Fibroblast of skin of back (primary cell): Measurements from ENCODE around the gene RTP1. TPM values are rescaled to one million over a fixed set of nuclear protein-coding genes. Genes with fewer than 3 reads are reported as not detected.
"Not testable (repeated sequence)": the region's sequence is repeated elsewhere in the genome, so short reads cannot be mapped to it uniquely, and the experiment has no call there.

Experiments
- DNase-seq: peaks from one replicate; pipeline ENCODE4 v3.0.0-alpha.2; 2013
- polyA plus RNA-seq, 2 experiments: library from polyadenylated mRNA; unstranded; fragments of 120-200 nt; gene quantifications; one replicate each; pipeline ENCODE4 v1.2.1, GENCODE V29; 2013; ENCODE audit not compliant: insufficient read length in 2 of 2

RTP1 gene, protein sequence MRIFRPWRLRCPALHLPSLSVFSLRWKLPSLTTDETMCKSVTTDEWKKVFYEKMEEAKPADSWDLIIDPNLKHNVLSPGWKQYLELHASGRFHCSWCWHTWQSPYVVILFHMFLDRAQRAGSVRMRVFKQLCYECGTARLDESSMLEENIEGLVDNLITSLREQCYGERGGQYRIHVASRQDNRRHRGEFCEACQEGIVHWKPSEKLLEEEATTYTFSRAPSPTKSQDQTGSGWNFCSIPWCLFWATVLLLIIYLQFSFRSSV
- not detected for polyA plus RNA-seq (2013, experiment 1 of 2; ENCODE audit: insufficient read length)
- polyA plus RNA-seq (2013, experiment 2 of 2; ENCODE audit: insufficient read length), result not detected

DNA sequence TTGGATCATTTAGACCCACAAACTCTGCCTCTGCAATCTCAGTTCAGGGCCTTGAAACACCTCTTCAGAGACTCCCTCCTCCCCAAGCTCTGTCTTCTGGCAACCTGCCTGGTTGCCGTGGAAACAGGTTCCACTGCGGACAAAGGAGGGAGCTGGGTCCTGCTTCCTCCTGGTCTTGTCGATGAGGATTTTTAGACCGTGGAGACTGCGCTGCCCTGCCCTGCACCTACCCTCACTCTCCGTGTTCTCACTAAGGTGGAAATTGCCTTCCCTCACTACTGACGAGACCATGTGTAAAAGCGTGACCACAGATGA is at the start of gene RTP1:
TSS of gene RTP1 (plus strand) at position 152 of the 315 bp plus-strand sequence. CDS start at position 182, 30 bp downstream.
- DNase-seq, result no peak

DNA sequence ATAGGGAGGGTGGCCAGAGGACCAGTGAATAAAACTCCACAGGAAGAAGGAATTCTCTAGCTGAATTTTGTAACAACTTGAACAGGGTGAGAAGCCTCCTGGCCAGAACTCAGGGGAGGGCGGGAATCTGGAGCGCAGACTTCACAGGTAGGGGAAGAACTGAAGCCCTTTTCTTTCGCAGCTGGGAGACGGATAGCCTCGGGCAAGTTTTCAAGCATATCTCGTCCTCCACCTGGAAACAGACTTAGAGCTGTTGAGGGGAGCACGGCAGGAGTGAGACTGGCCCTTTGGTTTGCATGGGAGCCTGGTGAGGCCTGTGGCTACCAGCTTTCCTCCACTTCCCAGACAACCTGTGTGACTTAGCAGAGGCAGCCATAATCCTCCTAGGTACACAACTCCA is 47.1 kb upstream of the RTP1 start:
- DNase-seq, result no peak

DNA sequence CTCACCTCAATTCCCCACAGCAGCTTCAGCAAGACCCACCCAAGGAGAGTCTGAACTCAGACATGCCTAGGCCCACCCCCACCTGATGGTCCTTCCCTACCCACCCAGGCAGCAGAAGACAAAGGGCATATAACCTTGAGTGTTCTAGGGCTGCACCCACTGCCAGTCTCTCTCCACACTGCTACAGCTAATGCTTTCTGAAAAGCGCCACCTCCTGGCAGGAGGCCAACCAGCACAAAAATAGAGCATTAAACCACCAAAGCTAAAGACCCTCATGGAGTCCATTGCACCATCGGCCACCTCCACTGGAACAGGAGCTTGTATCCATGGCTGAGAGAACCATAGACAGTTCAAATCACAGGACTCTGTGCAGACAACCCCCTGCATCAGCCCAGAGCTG is 46.7 kb upstream of the RTP1 start:
- no peak for DNase-seq

DNA sequence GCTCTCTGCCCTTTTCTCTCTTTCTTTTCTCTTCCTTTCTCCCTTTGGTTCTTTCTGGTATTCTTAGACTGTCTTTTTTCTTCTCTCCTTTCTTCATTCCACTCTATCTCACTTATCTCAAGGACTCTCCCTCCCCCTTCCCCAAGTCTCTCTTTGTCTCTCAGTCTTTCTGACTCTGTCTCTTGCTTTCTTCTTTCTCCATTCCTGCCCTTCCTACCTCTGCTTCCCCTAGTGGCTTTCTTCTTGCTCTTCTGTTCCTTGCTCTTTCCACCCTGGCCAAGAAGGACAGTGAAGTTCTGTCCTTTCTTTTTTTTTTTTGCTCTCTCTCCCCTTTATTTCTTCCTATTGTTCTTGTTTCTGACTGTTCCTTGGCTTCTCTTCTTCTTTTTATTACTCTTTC is 35.7 kb upstream of the RTP1 start:
- no peak for DNase-seq

DNA sequence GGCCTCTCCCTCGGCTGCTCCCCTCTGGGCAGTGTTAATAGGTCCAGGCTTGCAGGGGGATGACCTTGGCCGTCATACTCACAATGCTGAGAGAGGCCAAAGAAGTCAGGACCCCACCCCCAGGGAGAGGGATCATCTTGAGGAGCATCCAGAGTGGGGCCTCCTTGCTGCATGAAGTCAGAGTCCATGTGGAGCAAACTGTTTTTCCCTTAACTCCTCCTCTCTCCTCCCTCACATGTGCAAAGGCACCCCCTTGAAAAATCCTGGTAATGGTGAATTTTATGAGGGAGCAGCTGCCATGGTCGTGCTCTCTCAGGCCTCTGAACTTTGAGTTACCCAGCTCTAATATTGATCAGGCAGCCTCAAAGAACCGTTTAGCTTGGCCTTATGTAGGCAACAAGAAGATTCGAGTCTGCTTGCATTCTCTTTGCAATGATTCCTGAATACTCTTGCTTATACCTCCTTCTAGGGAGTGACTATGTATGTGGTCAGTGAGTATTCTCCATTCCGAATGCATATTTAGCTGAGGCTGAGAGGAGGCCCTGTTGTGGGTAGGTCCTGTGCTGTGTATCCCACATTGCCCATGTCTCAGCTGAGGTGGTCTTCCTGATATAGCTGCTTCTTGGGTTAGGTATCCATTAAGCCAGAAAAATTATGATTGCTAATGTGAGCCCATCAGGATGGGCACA is 34.9 kb upstream of the RTP1 start:
- no peak for DNase-seq

DNA sequence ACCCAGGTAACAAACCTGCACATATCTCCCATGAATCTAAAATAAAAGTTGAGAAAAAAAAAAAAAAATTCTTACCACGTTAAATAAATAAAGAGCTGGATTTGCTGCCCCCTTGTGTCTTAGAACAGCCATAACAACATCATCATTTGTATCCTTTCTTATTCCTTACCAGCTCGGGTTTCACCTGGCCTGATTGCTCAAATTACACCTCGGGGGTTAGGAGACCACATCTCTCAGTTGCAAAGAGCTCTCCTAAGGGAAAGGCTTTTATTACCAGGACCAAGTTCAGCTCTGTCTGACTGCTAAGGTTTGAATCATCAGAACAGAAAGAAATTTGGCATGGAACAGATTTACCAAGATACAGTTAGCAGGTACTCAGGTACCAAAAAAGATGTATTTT is 32.1 kb upstream of the RTP1 start:
- DNase-seq, result peak; percentile 57

DNA sequence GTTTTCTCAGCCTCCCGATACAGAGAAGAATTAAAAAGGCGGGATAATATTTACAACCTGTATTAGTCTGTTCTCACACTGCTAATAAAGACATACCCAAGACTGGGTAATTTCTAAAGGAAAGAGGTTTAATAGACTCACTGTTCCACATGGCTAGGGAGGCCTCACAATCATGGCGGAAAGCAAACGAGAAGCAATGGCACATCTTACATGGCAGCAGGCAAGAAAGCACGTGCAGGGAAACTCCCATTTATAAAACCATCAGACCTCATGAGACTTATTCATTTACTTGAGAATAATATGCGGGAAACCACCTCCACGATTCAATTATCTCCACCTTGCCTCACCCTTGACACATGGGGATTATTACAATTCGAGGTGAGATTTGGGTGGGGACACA is 30.5 kb upstream of the RTP1 start:
- no peak for DNase-seq

DNA sequence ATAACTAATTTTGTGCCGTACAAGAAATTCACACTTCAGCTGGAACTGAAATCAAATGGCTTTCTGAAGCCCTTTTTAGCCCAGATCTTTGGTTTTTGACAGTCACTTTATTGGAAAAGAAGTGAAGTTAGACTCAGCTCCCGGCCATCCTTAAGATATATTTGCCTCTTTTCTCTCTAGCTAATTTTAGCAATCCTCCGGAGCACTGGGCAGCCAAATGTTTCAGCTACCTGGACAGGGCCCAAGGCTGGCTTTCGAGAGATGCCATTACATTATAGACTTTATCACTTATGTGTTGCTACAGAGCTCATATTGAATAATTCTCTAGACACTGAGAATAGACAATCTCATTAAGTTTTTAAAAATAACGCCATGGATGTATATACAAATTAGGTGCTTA is 29.5 kb upstream of the RTP1 start:
- no peak for DNase-seq

DNA sequence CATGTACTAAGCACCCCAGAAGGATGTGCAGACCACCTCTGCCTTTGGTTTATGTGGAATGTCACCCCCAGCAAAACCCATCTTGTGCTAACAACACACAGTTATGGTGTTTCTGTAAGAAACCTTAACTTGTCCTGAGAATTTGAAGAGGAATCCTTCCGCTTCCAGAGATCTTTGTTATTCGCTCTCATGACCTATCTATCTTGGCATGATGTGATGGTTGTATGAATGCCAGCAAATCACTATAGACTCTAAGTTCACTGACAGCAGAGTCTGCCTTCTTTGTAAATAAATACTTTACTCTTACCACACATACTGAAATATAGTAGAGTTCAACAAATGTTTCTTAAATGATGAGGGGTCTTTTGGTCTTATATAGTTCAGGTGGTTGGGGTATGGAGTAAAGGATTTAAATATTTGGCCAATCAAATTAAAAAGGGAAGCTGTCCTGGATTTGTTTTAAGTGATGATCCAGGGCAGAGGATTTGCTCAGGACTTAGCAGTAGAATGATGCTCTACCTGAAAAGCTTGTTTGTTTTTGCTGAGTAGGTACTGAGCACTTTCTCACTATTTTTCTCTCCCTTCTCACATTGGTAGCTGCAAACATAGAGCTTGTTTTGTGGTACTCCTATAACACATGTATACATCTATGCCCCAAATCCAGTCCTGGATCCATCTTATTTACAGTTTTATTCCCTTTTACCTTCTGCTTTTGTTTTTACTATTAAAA is 27.9 kb upstream of the RTP1 start:
- DNase-seq, result peak; percentile 57

DNA sequence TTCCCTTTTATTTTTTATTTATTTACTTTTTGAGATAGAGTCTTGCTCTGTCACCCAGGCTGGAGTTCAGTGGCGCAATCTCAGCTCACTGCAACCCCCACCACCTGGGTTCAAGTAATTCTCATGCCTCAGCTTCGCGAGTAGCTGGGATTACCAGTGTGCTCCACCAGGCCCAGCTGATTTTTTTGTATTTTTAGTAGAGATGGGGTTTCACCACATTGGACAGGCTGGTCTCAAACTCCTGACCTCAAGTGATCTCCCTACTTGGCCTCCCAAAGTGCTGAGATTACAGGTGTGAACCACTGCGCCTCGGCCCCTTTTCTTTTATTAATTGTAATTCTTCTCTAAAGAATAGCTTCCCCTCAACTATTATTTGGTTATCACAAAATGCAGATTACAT is 26.4 kb upstream of the RTP1 start:
- DNase-seq, result not testable (repeated sequence)

DNA sequence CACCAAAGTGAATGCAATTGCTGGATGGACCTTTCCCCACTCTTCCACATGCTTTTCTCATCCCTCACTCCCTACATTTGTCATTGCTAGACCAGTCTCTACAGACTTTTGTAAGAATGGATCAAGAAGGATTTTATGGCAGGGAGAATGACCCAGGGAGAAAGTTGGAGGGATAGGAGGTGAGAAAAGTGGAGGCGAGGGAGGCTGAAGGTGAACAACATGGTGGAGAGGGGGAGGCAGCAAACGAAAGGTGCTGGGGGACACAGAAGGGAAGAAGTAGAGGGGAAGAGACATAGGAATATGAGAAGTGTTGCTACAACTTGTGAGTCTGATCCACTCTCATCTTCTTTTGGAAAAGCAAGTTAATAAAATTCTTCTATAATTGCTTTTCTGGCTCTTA is 24.4 kb upstream of the RTP1 start:
- DNase-seq, result no peak

DNA sequence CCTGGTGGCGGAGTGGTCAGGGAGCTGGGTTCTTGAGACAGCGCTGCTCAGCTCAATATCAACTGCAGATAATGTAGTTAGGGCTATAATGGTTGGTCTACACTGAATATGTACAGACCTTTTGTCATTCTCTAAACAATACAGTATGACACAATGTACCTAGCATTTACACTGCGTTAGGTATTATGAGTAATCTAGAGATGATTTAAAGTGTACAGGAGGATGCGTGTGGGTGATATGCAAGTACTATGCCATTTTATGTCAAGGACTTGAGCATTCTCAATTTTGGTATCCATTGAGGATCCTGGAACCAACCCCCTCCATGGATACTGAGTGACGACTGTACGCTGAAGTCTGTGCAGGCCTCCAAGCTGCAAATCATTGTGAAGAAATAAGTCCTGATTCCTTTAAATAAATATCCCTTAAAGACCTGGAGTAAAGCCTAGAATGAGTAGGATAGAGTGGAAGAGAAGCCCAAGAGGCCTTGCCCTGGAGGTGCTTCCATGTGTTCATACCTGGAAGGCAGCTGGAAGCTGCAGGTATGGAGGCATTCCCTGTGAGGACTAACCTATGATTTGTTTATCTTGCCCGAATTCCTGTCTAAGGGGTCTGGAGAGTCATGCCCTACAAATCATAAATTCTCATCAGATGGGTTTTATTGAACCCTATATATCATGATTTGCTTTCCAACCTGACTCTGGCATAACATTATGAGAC is 15.7 kb upstream of the RTP1 start:
- no peak for DNase-seq

DNA sequence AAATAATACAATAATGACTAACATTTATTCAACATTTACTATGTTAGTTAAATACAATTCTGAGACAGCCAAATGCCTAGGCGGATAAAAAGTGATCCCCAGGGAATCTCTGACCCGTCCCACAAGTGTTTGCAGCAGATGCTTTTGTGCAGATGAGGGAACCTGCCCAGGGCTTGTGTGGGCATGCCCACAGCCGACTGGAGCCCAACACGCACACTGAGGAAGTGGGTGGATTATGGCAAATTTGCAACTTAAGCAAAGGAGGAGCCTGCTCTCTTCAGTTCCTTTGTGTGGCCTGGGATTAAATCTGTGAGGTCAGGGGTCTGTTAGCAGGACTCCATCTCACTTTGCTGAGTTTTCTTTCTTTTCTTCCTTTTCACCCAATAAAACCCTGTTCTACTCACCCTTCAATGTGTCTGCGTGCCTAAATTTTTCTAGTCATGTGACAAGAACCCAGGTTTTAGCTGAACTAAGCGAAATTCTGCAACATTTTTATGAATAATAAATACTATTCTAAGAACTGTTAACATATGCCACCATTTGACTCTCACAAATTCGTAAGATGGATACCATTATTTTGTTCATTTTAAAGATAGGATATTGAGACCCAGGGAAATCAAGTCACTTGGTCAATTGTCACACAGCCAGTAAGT is 13.9 kb upstream of the RTP1 start:
- DNase-seq, result peak; percentile 68

DNA sequence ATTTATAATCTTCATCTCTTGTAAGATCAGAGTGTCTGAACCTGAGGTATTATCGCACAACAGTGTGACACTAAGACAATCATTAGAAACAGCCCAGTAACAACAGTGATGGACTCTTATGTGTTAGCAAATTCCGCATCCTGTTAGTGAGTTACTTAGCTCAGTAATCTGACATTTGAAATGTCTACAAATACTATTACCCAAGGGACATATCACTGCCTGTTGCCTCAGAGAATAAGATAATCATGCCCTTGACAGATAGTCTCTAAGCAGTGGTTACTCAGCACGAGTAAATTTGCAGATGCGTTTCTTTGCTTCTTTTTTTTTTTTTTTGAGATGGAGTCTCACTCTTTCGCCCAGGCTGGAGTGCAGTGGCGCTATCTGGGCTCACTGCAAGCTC is 13.4 kb upstream of the RTP1 start:
- peak; percentile 25 for DNase-seq

DNA sequence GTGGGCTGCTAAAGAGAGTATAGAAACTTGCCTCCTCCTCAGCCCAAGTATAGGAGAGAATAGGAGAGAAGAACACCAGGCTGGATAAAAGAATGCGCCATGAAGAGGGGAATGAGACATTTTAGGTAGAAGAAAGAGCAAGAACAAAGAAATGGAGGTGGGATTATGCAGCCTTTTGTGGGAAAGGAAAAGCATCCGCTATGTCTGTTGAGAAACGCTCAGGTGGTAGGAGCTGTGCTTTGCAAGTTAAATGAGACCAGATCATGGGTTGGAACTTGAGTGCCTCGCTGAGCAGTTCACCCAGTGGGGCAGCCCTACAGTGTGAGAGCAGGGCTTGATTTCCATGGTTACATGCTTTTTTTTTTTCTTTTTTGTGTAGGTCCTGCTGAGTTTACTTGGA is 11.5 kb upstream of the RTP1 start:
- no peak for DNase-seq

DNA sequence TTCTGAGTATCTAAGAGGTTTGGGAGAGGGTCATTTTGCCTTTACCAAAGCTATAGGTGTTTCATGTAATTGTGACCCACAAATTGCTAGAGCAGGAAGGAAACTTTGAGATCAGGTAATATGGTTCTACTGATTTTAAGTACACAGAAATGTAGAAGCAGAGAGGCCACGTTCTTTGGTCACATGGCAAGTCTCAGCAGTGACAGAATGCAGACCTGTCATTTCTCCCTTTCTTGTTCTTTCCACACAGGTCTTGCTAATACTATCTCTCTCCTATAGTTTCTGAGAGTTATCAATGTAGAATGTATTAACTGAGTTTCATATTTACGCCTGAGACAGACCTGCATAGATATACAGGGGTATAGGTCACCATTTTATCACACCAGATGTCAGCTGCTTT is 10.9 kb upstream of the RTP1 start:
- no peak for DNase-seq

DNA sequence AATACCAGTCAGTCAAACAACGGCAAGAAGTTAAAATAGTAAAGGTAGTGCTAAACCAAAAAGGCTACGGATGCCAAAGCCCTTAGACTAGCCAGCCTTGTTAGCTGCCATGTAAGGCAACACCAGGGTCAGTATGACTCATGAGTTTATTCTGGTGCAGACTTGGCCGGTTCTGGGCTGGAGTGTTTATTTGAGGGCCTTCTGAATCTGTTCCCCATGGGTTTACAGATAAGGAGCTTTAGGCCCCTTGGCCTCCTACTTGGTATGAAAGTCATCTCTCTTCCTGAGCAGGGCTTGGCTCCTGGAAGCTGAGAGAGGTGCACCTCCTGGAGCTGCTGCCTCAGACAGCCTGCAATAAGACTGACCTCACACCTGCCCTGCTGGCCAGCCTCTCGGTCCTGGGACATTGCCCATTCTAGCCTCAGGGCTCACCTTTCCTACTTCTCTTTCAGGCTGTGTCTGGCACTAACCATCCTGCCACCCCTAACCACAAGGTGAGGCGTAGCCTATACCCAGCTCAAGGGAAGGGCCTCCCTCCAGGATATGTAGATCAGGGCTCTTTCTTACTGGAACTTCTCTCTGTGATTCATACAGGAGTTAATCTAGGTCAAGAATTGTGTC is 10.4 kb upstream of the RTP1 start:
- peak; percentile 90 for DNase-seq

DNA sequence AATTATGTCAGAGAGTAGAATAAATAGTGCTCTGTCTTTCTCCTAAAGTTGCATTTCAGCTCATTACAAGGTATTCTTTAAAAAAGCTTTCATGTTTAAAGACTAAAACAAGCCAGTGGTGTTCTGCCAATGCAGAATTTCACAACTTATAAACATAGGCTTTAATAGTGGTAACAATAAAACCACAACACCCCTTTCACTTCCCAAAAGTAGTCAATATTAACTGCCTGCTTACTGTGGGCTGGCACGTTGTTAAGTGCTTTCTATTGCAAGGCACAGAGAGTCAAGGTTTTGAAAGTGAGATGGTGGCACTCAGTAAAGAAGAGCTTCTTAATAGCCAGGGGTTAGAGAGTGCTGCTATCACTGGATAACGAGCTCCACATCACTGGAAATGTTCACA is 8.4 kb upstream of the RTP1 start:
- no peak for DNase-seq

DNA sequence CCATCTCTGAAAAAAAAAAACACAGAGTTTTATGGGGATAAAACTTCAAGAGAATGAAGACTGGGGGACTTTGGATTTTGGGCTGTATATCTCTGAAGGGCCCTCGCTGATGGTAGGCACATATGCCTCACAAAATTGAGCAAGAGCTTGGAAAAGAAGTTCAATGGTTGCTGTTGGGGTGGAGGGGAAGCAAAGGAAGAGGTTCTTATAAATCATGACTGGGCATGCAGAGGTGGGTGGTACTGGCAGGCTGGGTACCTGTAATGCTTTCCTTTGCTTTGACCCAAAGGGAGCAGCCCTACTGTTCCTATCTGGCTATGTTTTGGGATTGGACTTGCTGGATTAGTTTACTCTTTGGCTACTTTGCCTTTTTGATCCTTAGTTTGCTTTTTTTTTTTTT is 6.0 kb upstream of the RTP1 start:
- DNase-seq, result no peak

DNA sequence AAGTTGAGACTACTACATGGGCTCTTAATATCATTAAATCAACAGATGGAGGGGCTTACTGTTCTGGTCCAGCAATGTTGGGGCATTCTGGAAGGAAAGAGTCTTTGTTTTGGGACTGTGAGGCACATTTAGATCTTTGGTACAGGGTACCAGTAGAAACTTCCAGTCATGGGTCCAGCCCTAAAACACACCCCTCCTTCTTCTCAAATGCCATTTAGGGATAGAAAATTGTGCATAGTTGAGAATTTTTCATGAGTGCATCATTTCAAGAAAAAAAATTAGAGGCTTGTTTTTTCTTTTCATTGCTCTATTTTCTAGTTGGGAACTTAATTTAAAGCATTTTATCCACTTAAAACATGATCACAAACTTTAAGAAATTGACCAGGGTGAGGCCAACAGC is 4.1 kb upstream of the RTP1 start:
- DNase-seq, result peak; percentile 69

DNA sequence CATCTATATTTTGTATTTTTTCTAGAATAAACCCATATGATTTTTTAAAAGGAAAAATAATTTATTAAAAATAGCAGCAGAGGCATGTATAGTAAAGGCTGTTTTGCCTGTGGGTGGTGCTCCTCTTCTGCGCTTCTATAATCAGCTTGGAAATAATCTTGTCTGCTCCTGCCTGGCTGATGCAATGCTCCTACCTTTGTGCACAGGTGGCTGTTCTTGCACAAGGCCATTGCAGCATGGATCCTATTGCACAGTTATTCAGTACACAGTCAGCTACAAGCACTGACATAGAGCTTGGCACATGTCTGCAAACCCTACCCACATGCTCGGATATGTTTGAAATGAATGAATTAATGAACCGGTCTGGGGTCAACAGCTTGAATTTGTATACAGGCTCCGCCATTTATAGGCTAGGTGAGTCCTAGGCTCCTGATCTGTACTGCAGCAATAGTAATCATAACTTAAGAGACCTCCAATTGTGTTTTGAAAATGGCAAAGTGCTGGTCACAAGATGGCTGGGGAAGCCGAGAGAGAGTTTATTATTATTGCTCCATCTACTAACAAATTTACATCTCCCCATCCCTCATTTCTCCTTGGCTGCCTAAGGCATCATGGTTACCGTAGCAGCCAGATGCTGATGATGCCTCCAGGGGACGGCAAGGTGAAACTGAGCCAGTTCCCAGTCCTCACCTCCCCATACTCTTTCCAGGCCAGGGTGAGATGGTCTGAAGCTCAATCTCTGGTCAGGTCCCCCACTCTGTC is 532 bp upstream of the RTP1 start:
- DNase-seq, result no peak
